Measurements from ENCODE around the gene FYB1. TPM values are rescaled to one million over a fixed set of nuclear protein-coding genes. Genes with fewer than 3 reads are reported as not detected.

FYB1 gene
- total and polyA plus RNA-seq, 2 of the 4 experiments (the other 2 are of a cell fraction), result not detected

DNA sequence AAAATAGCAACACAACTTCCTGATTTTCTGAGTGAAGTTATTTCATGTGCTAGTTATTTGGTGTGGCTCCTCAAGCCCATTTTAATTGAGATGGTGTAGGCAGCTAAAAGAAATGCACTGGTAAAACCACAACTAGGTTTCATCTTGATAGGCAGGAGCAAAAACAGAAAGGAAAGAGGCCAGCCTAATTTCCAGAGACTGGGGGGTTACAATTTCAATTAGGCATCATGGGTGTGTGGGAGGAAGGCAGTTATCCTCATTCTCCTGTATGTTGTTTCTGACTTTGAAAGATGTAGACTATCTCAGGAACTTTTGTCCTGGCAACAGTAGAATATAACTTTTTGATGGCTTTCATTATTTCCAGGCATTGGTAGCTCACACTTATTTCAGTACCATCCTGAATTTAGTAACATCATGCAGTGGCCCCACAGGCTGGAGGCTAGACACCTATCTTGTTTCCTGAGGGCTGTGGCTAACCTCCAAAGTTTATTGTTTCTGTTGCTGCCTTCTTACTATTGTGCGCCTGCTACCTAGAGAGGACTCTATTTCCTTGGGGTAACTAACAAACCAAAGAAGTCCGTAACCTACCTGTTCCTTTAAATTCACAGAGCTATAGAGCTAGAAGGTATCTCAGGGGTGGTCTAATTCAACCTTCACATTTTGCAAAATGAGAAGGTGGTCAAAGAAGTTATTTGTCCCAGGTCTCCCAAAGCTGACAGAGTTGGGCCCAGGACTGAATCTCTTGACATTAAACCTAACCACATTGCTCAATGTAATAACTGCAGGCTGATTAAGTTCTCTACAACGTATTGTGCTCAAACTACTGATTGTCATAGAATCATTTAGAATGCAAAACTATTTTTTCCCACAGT is 42.4 kb downstream of the FYB1 start:
- Histone ChIP-seq H3K36me3 (ENCODE audit: control insufficient read depth, insufficient read depth, low read length) (no peaks in the 10 kb centered on the region), H2AK5ac (ENCODE audit: low read depth, low read length) (no peak overlapping the region), H2AK9ac (replicated peaks; ENCODE audit: low read depth, low read length, poor library complexity) (no peak overlapping the region), H3K9ac (ENCODE audit: low read depth, low read length) (no peak overlapping the region), H3K4me1 (ENCODE audit: control insufficient read depth, insufficient read depth, low read length) (no peaks in the 10 kb centered on the region), H4K91ac (ENCODE audit: insufficient read depth, low read depth, low read length) (no peak overlapping the region), H3K56ac (ENCODE audit: extremely low read depth, insufficient read depth, low read length) (no peak overlapping the region), H4K20me1 (ENCODE audit: insufficient read depth, low read length) (no peaks in the 10 kb centered on the region), H2BK15ac (ENCODE audit: low read depth, low read length) (no peak overlapping the region), H3K4me2 (ENCODE audit: low read depth, low read length) (no peak overlapping the region), H3K14ac (replicated peaks; ENCODE audit: low read depth, low read length) (no peak overlapping the region), H3K27me3 (ENCODE audit: control insufficient read depth, insufficient read depth, low read length) (no peaks in the 10 kb centered on the region; the same call in 1 of the 2 replicates), H3K79me1 (ENCODE audit: low read depth in 1 of 2, low read length in 2 of 2) (no peaks in the 10 kb centered on the region), H2AFZ (replicated peaks; ENCODE audit: low read length, poor library complexity) (no peak overlapping the region), H3K18ac (ENCODE audit: low read depth, low read length) (no peak overlapping the region), H2BK5ac (ENCODE audit: low read depth, low read length, poor library complexity, severe bottlenecking) (no peak overlapping the region), H3K9me1 (ENCODE audit: insufficient read depth, low read length) (no peaks in the 10 kb centered on the region), H3K4me3 (ENCODE audit: insufficient read depth, low read depth, low read length) (no peak overlapping the region), H3K9me3 (ENCODE audit: control insufficient read depth, insufficient read depth, low read length) (no peaks in the 10 kb centered on the region), H2BK20ac (ENCODE audit: low read depth, low read length) (no peak overlapping the region), H3K27ac (ENCODE audit: insufficient read depth, low read length) (no peak overlapping the region), H2BK120ac (ENCODE audit: low read depth, low read length) (no peak overlapping the region), H3K4ac (ENCODE audit: low read depth, low read length) (no peak overlapping the region), H3K23ac (ENCODE audit: low read depth, low read length) (no peak overlapping the region), H4K5ac (ENCODE audit: low read depth, low read length) (no peak overlapping the region), H4K8ac (ENCODE audit: low read depth in 2 of 2, low read length in 2 of 2) (no peak overlapping the region)
- ATAC-seq (ENCODE audit: low read depth), result no peak
- CTCF ChIA-PET, result no interaction called here
- DNase-seq, result no peak
- intact Hi-C loops (cut with micrococcal nuclease) (no loop called here), in situ Hi-C loops (cut with MboI; ENCODE audit: low sequenced_read_pairs) (no loop called here), dilution Hi-C loops (cut with HindIII; ENCODE audit: low sequenced_read_pairs, unreplicated experiment) (no loop called here)
- WGBS, 2 experiments (ENCODE audit: extremely low coverage in 2 of 2, insufficient read length in 1 of 2), result no CpG with 5 or more reads among the region's 3 CpGs
- no TSS peak for BruUV-seq (replicated peaks)
- TF ChIP-seq CHD1 (IDR thresholded peaks at IDR 0.05; ENCODE audit: low read depth, low read length), result no peak
- no peak for TF ChIP-seq BHLHE40 (IDR thresholded peaks at IDR 0.05; ENCODE audit: low read depth, low read length)
- no peak for TF ChIP-seq SMC3 (IDR thresholded peaks at IDR 0.05; ENCODE audit: low read depth, low read length)
- POLR2A ChIA-PET (ENCODE audit: unreplicated experiment), result no interaction called here
